ENCODE results near the gene TAF1. TPM values are rescaled to one million over a fixed set of nuclear protein-coding genes. Genes with fewer than 3 reads are reported as not detected.
"Not testable (repeated sequence)": the region's sequence is repeated elsewhere in the genome, so short reads cannot be mapped to it uniquely, and the experiment has no call there.

TAF1 gene, protein sequence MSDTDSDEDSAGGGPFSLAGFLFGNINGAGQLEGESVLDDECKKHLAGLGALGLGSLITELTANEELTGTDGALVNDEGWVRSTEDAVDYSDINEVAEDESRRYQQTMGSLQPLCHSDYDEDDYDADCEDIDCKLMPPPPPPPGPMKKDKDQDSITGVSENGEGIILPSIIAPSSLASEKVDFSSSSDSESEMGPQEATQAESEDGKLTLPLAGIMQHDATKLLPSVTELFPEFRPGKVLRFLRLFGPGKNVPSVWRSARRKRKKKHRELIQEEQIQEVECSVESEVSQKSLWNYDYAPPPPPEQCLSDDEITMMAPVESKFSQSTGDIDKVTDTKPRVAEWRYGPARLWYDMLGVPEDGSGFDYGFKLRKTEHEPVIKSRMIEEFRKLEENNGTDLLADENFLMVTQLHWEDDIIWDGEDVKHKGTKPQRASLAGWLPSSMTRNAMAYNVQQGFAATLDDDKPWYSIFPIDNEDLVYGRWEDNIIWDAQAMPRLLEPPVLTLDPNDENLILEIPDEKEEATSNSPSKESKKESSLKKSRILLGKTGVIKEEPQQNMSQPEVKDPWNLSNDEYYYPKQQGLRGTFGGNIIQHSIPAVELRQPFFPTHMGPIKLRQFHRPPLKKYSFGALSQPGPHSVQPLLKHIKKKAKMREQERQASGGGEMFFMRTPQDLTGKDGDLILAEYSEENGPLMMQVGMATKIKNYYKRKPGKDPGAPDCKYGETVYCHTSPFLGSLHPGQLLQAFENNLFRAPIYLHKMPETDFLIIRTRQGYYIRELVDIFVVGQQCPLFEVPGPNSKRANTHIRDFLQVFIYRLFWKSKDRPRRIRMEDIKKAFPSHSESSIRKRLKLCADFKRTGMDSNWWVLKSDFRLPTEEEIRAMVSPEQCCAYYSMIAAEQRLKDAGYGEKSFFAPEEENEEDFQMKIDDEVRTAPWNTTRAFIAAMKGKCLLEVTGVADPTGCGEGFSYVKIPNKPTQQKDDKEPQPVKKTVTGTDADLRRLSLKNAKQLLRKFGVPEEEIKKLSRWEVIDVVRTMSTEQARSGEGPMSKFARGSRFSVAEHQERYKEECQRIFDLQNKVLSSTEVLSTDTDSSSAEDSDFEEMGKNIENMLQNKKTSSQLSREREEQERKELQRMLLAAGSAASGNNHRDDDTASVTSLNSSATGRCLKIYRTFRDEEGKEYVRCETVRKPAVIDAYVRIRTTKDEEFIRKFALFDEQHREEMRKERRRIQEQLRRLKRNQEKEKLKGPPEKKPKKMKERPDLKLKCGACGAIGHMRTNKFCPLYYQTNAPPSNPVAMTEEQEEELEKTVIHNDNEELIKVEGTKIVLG (N-terminal part only)
- total RNA-seq = 10 to 100 TPM; 38.1 to 43.1 TPM

DNA sequence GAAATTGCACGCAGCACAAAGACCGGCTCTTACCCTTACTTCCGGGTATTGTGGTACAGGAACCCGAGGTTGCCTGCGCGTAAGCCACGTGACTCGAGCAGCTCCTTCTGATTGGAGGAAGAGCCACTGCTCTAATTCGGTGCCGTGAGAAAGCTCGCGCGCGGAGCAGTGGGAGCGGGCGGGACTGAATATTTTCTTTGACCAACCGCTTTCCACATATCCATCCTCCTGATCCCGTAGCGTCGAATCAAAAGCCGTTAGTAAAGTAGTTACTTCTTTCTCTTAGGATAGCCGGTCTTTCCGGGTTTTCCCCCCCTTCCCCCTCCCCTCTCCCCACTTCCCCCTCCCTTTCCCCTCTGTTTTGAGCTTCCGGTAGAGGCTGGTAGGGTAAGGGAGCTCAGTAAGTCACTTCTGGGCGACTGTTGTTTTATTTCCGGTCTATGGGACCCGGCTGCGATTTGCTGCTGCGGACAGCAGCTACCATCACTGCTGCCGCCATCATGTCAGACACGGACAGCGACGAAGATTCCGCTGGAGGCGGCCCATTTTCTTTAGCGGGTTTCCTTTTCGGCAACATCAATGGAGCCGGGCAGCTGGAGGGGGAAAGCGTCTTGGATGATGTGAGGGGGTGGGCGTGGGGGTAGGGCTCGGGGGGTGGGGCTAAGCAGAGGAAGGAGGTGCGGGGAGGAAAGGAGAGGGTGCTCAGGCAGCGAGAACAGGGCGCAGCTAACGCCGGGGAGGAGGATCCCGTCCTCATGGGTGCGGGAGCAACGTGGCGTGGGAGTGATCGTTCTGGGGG, at the start of gene TAF1:
Gene TAF1 (plus strand): TSS at position 483 of the 799 bp plus-strand sequence. CDS start 18 bp downstream, at position 501.
- Mint-ChIP-seq H3K36me3 (peaks cover 8 to 21% of the 10 kb centered on the region in 2 donors), H3K27ac (peak within 1 kb of the TSS; percentile 99), H3K9me3 (no peaks in the 10 kb centered on the region)
- DNase-seq (ENCODE audit: low spot score in 2 of 2) (peak; percentile 80 to 93), ATAC-seq (peak; percentile 93)

DNA sequence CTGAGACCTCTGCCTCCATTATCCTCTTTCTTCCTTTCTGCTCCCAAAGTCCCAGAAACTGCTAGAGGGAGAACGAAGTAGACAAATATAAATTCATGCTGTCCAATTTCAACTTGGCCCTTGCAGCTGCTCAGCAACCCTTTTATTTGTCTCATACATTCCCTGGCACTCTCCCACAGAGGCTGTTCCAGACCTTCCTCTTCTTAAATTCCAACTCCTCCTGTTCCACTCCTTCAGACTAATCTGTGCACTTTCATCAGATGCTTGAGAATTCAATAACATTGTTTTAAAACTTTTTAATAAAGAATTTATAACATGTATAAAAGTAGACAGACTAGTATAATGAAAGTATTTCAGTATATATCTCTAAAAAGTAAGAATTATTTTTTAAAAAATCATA, 49.2 kb upstream of the TAF1 start:
- not testable (repeated sequence) for ATAC-seq, H3K36me3 Mint-ChIP-seq, H3K27ac Mint-ChIP-seq

DNA sequence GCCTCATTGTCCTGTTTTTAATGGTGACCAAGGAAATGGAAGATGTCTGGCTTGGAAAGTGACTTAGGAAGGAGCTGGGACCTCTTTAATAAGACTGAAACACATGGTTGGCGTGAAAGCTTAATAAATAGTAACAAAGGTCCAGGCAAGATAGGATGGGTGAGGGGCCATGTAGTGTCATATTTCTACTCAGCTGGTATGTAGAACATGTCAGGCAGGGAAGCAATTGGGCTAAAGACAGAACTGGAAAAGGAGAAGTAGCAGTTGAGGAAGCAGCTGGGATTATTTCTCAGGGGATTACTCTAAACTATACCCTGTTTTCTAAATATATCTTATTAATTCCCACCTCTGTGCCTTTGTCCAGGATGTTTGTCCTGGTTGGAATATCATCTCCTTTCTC, 46.0 kb upstream of the TAF1 start:
- Mint-ChIP-seq H3K27ac (no peak overlapping the region), H3K36me3 (peaks cover 0 to 5% of the 10 kb centered on the region in 2 donors), H3K9me3 (no peaks in the 10 kb centered on the region)
- DNase-seq (ENCODE audit: low spot score in 2 of 2) (no peak), ATAC-seq (no peak)

More for the DNA sequence above, 49.2 kb upstream of the TAF1 start:
- H3K9me3 Mint-ChIP-seq; DNase-seq (ENCODE audit: low spot score in 2 of 2): not testable (repeated sequence)

DNA sequence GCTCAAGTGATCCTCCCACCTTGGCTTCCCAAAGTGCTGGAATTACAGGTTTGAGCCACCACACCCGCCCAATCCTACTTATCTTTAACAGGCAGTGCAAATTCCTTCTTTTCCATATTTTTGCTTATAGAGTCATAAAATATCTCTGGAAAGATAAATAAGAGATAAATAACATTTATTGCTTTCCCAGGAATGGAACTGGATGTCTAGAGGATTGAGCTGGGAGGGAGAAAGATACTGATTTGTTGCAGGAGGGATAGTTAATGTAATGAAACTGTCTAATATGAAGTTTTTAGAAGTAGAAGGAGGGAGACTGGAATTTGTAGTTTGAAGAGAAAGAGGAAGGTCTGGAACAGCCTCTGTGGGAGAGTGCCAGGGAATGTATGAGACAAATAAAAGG, 44.4 kb upstream of the TAF1 start:
- H3K36me3 Mint-ChIP-seq = peaks cover 2 to 7% of the 10 kb centered on the region in 2 donors
- no peaks in the 10 kb centered on the region for H3K9me3 Mint-ChIP-seq
- no peak overlapping the region for H3K27ac Mint-ChIP-seq
- ATAC-seq (no peak), DNase-seq (ENCODE audit: low spot score in 2 of 2) (no peak)

DNA sequence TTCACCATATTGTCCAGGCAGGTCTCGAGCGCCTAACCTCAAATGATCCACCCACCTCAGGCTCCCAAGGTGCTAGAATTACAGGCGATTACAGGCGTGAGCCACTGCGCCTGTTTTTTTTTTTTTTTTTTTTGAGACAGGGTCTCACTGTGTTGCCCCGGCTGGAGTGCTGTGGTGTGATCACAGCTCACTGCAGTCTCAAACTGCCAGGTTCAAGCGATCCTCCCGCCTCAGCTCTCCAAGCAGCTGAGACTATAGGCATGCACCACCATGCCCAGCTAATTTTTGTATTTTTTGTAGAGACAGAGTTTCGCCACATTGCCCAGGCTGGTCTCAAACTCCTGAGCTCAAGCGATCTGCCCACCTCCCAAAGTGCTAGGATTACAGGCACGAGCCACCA, 41.7 kb upstream of the TAF1 start:
- not testable (repeated sequence) for ATAC-seq, H3K27ac Mint-ChIP-seq

DNA sequence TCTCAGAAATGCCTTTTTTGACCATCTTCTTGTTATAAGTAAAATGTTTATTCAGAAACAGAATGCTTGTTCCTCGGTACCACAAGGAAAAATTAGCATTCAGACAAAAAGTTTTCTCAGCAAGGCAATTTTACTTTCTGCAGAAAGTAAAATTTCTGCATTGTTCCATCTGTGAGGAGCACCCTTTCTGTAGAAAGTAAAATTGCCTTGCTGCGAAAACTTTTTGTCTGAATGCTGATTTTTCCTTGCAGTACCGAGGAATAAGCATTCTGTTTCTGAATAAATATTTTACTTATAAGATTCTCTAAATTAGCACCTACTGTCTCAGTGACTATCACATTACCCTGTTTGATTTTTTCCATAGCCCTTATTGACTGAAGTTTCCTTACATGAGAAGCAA, 39.8 kb upstream of the TAF1 start:
- Mint-ChIP-seq H3K27ac (no peak overlapping the region), H3K9me3 (no peaks in the 10 kb centered on the region), H3K36me3 (peaks cover 8 to 13% of the 10 kb centered on the region in 2 donors)
- ATAC-seq (no peak), DNase-seq (ENCODE audit: low spot score in 2 of 2) (no peak)

More for the DNA sequence above, 41.7 kb upstream of the TAF1 start:
- not testable (repeated sequence) for DNase-seq (ENCODE audit: low spot score in 2 of 2); H3K9me3 Mint-ChIP-seq
- H3K36me3 Mint-ChIP-seq = peaks cover 8 to 13% of the 10 kb centered on the region in 2 donors

DNA sequence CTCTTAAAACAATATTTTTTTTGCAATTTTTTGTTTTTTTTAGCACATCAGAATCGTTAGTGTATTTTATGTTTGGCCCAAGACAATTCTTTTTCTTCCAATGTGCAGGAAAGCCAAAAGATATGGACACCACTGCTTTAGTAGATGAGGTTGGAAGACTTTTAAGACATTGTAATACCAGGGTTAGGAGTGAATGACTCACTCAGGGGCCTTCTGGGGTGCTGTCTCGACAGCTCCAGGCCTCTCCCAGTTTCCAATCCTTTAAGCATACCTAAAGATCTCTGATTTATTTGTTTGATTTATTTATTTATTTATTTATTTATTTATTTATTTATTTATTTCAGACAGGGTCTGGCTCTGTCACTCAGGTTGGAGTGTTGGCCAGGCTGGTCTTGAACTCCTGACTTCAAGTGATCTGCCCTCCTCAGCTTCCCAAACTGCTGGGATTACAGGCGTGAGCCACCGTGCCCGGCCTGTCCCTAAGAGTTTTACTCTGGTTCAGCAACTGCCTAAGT, 16.9 kb upstream of the TAF1 start:
- DNase-seq (ENCODE audit: low spot score in 2 of 2); H3K27ac Mint-ChIP-seq; H3K9me3 Mint-ChIP-seq; ATAC-seq; H3K36me3 Mint-ChIP-seq: not testable (repeated sequence)

DNA sequence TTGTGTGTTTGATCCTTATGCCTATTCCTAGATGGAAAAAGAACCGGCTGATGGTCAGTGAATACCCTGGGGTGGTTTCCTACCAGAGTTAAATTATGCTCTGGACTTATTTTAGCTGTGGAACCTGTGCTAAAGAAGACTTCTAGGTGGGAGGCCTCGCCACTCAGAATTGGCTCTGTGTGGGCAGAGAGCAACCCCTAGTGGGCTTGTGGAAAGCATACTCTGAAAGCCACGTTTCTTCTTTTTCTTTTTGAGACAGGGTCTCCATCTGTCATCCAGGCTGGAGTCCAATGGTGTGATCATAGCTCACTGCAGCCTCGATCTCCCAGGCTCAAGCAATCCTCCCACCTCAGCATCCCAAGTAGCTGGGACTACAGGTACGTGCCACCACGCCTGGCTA, 16.3 kb upstream of the TAF1 start:
- ATAC-seq; DNase-seq (ENCODE audit: low spot score in 2 of 2); H3K36me3 Mint-ChIP-seq; H3K27ac Mint-ChIP-seq; H3K9me3 Mint-ChIP-seq: not testable (repeated sequence)

DNA sequence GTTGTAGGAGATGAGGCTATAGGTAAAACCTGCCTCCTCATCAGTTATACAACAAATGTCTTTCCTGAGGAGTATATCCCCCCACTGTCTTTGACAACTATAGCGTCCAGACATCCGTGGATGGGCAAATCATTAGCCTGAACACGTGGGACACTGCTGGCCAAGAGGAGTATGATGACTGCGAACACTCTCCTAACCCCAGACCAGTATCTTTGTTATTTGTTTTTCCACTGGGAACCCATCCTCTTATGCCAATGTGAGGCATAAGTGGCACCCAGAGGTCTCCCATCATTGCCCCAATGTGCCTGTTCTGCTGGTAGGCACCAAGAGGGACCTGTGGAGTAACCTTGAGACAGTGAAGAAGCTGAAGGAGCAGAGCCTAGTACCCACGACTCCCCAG, 13.7 kb upstream of the TAF1 start:
- ATAC-seq; H3K27ac Mint-ChIP-seq; H3K9me3 Mint-ChIP-seq; H3K36me3 Mint-ChIP-seq; DNase-seq (ENCODE audit: low spot score in 2 of 2): not testable (repeated sequence)

DNA sequence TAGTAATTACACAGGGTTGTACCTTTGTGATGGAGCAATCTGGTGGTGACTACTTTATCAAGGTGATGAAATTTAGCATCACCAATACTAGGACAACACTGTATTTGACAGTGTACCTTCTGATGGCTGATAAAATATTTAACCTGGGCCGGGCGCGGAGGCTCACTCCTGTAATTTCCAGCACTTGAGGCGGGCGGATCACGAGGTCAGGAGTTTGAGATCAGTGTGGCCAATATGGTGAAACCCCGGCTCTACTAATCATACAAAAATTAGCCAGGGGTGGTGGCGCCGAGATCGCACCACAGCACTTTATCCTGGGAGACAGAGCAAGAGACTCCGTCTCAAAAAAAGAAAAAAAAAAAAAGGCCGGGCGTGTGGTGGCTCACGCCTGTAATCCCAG, 1.9 kb upstream of the TAF1 start:
- DNase-seq (ENCODE audit: low spot score in 2 of 2) (no peak), ATAC-seq (no peak)
- Mint-ChIP-seq H3K9me3 (no peaks in the 10 kb centered on the region), H3K27ac (peak overlapping the region in 1 of 2 donors; percentile 99), H3K36me3 (peaks cover 8 to 21% of the 10 kb centered on the region in 2 donors)

DNA sequence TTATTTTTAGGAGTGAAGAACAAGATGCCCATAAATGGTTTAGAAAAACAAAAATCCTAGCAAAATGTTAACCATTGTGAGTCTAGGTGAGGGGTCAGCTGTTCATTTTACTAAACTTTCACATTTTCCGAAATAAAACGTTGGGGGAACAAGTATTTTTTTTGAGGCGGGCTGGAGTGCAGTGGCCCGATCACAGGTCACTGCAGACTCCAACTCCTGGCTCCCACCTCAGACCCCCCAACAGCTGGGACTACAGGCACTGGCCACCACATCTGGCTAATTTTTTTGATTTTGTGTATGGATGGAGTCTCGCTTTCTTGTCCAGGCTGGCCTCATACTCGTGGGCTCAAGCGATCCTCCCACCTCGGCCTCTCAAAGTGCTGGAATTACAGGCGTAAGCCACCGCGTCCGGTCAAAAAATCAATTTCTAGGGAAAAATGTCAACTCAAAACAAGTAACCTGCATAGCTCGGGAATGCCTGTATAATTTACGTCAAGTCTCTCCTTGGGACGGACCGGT, 742 bp upstream of the TAF1 start:
- no peak for DNase-seq (ENCODE audit: low spot score in 2 of 2)
- Mint-ChIP-seq H3K9me3 (no peaks in the 10 kb centered on the region), H3K36me3 (peaks cover 8 to 21% of the 10 kb centered on the region in 2 donors), H3K27ac (peak overlapping the region; percentile 96 to 99)
- no peak for ATAC-seq

DNA sequence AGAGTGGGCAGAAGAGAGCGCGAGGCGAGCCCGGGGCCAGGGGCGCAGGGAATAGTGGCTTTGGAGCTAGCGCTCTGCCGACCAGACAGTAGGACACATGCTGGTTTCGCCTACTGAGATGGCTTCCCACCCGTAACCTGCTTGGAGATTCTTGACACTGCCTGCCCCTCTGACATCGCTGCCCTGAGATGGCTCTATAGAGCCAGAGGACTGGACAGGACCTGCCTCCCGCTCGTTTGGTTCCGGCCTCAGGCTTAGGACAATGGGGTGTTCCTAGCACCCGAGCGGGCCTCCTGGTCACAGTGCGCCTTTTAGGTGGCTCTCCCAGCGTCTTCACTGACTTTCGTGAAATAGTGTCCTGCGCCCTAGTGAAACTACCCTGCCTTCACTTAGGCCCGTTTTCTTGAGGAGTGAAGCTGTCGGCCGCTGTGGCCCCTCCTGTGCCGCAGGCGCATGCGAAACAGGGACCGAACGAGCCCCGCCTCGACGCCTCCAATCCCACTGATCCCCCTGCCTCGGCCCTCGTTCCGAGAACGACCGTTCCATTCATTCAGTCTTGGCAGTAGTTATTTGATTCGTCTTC, 608 bp downstream of the TAF1 start:
- ATAC-seq (no peak), DNase-seq (ENCODE audit: low spot score in 2 of 2) (peak; percentile 16 to 55)
- peak overlapping the region; percentile 99 for H3K27ac Mint-ChIP-seq
- H3K9me3 Mint-ChIP-seq = no peaks in the 10 kb centered on the region
- H3K36me3 Mint-ChIP-seq = peaks cover 8 to 21% of the 10 kb centered on the region in 2 donors

DNA sequence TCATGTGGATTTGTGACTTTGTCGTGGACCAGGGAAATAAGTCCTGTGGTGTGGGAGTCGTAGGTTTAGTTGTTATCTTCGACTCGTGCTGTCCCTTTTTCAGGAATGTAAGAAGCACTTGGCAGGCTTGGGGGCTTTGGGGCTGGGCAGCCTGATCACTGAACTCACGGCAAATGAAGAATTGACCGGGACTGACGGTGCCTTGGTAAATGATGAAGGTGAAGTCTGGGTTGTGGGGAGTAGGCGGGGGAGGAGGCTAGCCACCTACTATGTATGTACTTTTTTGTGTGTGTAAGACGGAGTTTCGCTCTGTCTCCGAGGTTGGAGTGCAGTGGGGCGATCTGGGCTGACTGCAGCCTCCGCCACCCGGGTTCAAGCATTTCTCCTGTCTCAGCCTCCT, 1.2 kb downstream of the TAF1 start:
- DNase-seq (ENCODE audit: low spot score in 2 of 2) = no peak
- H3K36me3 Mint-ChIP-seq = peaks cover 8 to 21% of the 10 kb centered on the region in 2 donors

DNA sequence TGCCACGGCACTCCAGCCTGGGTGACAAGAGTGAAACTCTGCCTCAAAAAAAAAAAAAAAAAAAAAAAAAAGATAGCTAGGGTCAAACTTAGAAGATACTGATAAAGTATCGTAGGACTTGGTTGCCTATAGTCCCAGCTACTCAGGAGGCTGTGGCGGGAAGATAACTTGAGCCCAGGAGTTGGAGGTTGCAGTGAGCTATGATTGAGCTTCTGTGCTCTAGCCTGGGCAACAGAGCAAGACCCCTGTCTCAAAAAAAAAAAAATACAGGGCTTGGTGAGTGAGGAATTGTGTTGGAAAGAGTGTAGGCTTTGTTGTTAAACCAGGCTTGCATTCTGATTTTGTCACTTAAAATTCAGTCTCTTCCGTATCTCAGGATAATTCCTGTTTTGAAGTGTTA, 6.2 kb downstream of the TAF1 start:
- ATAC-seq (no peak), DNase-seq (ENCODE audit: low spot score in 2 of 2) (no peak)
- Mint-ChIP-seq H3K27ac (no peak overlapping the region), H3K9me3 (no peaks in the 10 kb centered on the region), H3K36me3 (peaks cover 2 to 5% of the 10 kb centered on the region in 2 donors)

More for the DNA sequence above, 1.2 kb downstream of the TAF1 start:
- Mint-ChIP-seq H3K9me3 (no peaks in the 10 kb centered on the region), H3K27ac (peak overlapping the region; percentile 99)
- ATAC-seq = no peak

DNA sequence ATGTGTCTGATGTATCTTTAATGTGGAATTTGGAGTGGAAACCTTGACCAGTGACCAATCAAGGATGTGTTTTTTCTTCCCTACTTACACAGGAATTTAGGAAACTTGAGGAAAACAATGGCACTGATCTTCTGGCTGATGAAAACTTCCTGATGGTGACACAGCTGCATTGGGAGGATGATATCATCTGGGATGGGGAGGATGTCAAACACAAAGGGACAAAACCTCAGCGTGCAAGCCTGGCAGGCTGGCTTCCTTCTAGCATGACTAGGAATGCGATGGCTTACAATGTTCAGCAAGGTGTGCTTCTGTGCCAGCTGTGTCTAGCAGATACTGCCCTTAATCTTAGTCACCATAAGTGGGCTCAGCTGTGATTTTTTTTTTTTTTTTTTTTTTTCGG, 12.6 kb downstream of the TAF1 start:
- Mint-ChIP-seq H3K9me3 (no peaks in the 10 kb centered on the region), H3K27ac (no peak overlapping the region), H3K36me3 (peaks cover 11% of the 10 kb centered on the region in 2 donors)
- DNase-seq (ENCODE audit: low spot score in 2 of 2) = no peak
- no peak for ATAC-seq

All from activated naive CD4-positive, alpha-beta T cell treated with anti-CD3 and anti-CD28 coated beads, Interleukin-2, amount 50 U/mL, for 72 hours (primary cell).